ENCODE data around the gene HERPUD1.

DNA sequence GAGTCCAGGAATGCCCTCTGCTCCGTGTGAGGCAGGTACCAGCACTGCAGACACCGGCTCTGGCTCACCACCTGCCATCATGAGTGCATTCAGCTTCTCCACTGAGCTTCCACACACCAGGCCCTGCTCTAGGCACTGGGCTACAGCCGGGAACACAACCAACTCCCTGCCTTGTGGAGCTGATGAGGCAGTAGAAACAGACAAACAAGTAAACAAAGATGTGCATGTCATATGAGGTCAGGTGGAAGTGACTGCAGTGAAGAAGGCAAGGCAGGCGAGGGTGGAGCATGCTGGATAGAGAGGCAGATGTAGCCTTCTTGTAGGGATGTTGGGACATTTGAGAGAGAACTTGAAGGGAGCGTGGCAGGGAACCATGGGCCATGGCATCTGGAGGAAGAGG is 62.4 kb downstream of the HERPUD1 start:
- TF ChIP-seq ZNF121 (tag by site-specific recombination; IDR thresholded peaks at IDR 0.05) (no peak), ZNF670 (tag by site-specific recombination; IDR thresholded peaks at IDR 0.05; ENCODE audit: low read depth) (no peak), ZBTB48 (tag by site-specific recombination; IDR thresholded peaks at IDR 0.05) (no peak), KLF1 (tag by site-specific recombination; IDR thresholded peaks at IDR 0.05) (no peak), ZNF404 (tag by site-specific recombination; IDR thresholded peaks at IDR 0.05) (no peak), GLI2 (tag by site-specific recombination; IDR thresholded peaks at IDR 0.05; ENCODE audit: borderline replicate concordance, low read depth) (no peak)
- TF ChIP-seq, protein P1, sequence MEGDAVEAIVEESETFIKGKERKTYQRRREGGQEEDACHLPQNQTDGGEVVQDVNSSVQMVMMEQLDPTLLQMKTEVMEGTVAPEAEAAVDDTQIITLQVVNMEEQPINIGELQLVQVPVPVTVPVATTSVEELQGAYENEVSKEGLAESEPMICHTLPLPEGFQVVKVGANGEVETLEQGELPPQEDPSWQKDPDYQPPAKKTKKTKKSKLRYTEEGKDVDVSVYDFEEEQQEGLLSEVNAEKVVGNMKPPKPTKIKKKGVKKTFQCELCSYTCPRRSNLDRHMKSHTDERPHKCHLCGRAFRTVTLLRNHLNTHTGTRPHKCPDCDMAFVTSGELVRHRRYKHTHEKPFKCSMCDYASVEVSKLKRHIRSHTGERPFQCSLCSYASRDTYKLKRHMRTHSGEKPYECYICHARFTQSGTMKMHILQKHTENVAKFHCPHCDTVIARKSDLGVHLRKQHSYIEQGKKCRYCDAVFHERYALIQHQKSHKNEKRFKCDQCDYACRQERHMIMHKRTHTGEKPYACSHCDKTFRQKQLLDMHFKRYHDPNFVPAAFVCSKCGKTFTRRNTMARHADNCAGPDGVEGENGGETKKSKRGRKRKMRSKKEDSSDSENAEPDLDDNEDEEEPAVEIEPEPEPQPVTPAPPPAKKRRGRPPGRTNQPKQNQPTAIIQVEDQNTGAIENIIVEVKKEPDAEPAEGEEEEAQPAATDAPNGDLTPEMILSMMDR (tag by site-specific recombination; IDR thresholded peaks at IDR 0.05) = no peak
- TF ChIP-seq, protein P2, sequence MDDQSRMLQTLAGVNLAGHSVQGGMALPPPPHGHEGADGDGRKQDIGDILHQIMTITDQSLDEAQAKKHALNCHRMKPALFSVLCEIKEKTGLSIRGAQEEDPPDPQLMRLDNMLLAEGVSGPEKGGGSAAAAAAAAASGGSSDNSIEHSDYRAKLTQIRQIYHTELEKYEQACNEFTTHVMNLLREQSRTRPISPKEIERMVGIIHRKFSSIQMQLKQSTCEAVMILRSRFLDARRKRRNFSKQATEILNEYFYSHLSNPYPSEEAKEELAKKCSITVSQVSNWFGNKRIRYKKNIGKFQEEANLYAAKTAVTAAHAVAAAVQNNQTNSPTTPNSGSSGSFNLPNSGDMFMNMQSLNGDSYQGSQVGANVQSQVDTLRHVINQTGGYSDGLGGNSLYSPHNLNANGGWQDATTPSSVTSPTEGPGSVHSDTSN (CRISPR knock-in tag; IDR thresholded peaks at IDR 0.05) = no peak

Measured in HEK293 (cell line).